Activated CD4-positive, alpha-beta T cell treated with anti-CD3 and anti-CD28 coated beads for 24 hours (primary cell): ENCODE measurements around the gene COA1.
"Not testable (repeated sequence)": the region's sequence is repeated elsewhere in the genome, so short reads cannot be mapped to it uniquely, and the experiment has no call there.

Source experiments
- DNase-seq, 2 donors: peaks; one replicate each; pipeline ENCODE4 v3.0.0-alpha.2; 2020; ENCODE audit warnings: low read depth in 2 of 2

COA1 gene

DNA sequence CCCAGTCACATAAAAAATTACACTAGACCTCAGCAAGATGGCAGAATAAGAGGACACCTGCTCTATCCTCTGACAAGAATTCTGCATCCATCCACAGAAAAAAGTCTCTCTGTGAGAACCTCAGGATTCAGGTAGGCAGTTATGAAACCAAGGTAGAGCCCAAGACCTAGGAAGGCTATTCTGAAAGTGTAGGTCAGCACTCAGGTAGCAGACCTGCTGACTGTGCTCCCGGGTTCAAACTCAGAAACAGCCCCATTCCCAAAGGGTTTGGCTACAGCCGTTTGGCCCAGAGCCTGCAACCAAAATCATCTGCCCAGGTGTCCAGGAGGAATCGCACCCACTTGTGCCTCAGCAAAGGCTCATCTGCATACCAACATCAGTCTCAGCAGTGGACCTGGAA lies 37.7 kb downstream of the COA1 start:
- no peak for DNase-seq

DNA sequence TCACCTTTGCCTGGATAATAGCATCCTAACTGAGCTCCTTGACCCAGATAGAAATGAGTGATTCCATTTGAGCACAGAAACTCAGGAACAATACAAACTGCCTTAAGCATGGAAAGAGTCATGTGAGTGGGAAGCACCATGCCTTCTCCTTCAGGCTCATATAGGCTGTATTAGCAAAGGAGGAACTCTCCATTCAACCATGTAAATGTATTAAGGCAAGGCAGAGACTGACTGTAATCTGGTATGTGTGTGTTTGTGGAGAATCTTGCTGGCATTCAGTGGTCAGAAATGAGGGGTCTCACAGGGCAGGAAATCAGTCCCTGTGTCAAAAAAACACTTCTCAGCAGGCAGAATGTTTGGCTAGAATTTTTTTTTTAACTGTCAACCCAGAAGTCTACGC lies 40.2 kb downstream of the COA1 start:
- DNase-seq: no peak

DNA sequence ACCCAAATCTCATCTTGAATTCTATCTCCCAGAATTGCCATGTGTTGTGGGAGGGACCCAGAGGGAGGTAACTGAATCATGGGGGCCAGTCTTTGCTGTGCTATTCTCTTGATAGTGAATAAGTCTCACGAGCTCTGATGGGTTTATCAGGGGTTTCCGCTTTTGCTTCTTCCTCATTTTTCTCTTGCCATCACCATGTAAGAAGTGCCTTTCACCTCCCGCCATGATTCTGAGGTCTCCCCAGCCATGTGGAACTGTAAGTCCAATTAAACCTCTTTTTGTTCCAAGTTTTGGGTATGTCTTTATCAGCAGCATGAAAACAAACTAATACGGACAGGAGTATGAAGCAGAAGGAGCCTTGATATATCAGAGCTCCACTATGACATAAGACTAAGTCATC lies 41.5 kb downstream of the COA1 start:
- DNase-seq: not testable (repeated sequence)

DNA sequence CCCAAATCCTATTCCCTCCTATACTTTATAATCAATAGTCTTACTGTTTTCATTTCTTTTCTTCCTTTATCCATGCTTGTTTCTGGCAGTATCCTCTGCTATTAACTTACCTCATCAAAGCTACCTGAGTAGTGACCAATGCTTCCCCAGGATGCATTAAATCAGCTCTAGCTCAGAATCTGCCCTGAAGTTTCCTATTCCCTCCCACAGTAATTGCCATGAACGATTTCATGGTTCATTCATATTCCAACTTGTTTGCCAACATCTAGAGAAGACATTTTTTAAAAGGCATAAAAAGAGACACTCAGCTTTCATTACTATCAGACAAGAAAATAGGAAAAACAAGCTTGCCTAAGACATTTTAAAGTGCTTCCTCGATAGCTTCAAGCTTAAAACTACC lies 42.3 kb downstream of the COA1 start:
- no peak for DNase-seq

DNA sequence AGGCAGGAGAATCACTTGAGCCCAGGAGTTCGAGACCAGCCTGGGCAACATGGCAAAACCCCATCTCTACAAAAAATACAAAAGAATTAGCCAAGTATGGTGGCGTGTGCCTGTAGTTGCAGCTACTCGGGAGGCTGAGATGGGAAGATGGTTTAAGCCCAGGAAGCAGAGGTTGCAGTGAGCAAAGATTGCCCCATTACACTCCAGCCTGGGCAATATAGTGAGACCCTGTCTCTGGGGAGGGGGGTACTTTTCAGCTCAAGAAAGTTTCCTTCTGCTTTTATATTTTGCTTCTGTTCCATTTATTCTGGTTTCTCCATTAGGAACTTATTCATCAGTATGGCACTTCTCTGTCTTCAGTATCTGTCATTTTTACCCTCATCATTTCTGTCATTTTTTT lies 48.6 kb downstream of the COA1 start:
- DNase-seq: no peak

DNA sequence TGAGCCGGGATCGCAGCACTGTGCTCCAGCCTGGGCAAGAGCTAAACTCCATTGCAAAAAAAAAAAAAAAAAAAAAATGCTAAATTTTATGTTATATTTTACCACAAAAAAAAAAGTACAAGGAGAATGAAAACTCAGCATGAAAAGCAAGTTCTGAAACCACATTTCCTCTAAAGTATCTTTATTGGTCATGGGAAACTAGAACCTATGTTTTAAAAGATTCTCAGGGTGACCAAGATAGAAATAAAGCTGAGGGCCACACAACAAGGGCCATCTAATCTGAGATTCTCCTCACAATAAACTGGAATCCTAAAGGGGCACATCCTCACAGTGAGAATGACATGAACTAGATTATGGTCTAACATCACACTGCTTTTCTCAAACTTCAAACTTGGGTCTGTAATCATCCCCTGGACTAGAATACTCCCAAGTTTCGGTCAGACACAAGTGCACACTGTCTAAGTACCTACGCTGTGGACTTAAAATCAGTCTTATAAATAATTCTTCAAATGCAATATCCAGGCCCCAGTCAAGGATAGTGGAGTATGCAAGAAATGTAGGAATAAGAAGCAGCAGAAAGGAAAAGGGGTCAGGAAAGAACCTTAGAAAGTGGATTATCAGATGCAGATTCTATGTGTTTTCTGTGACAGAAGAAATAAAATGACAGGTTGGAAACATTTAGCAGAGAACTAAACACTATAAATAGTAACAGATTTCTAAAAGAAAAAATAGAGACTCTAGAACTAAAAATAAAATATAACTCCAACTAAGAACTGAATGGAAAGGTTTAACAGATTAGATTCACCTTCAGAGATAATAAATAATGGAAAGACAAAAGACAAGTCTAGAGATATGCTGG lies 49.9 kb downstream of the COA1 start:
- no peak for DNase-seq

DNA sequence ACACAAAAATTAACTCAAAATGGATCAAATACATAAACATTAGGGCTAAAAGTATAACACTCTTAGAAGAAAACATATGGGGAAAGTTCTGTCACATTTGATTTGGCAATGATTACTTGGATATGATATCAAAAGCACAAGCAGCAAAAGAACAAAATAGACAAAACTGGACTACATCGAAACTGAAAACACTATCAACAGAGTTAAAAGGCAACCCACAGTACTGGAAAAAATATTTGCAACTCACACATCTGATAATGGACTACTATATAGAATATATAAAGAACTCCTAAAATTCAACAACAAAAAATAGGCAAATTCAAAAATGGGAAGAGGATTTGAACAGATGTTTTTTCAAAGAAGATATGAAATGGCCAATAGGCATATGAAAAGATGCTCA lies 51.0 kb downstream of the COA1 start:
- DNase-seq: no peak

DNA sequence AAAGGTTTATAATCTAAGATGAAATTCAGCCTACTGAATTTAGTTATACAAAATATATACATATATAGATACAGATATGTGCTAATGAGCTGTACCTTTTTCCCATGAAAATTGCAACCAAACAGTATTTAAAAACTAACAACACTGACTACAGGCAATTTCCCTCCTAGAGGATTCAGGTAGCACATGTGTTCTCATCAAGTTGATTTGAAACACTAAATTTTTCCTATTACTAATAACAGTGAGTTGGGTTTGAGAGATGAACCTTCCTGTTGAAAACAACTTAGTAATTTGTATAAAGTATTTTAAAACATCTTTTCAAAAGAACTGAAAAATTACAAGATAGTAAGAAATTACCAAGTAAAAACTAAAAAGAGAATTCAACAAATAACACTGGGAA lies 51.5 kb downstream of the COA1 start:
- no peak for DNase-seq

DNA sequence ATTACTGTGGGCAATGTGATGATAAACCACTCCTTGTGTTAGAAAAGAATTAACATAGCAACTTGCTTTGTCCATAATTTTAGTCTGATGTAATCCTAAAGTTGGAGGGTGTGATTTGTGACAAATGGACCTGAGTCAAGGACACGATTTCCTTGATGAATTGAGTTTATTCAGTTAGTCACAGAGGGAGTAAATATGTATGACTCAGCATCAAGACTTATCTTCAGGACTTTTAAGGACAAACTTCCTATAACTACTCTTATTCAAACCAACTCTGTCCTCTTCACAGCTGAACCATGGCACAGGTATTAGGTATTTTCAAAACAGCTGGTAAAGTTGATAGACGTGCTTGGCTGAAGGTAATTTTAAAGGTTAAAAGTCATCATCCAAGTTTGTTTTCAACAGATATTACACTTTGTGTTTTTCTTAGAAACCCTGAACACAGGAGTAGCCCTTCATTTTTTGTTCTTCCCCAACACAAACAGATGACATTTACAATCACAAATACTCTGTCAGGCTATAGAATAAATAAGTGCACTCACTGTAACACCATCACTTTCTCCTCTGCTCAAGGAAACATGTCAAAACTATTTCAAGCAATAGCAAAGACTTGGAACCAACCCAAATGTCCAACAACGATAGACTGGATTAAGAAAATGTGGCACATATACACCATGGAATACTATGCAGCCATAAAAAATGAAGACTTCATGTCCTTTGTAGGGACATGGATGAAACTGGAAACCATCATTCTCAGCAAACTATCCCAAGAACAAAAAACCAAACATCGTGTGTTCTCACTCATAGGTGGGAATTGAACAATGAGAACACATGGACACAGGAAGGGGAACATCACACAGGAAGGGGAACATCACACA lies 54.5 kb downstream of the COA1 start:
- no peak for DNase-seq

DNA sequence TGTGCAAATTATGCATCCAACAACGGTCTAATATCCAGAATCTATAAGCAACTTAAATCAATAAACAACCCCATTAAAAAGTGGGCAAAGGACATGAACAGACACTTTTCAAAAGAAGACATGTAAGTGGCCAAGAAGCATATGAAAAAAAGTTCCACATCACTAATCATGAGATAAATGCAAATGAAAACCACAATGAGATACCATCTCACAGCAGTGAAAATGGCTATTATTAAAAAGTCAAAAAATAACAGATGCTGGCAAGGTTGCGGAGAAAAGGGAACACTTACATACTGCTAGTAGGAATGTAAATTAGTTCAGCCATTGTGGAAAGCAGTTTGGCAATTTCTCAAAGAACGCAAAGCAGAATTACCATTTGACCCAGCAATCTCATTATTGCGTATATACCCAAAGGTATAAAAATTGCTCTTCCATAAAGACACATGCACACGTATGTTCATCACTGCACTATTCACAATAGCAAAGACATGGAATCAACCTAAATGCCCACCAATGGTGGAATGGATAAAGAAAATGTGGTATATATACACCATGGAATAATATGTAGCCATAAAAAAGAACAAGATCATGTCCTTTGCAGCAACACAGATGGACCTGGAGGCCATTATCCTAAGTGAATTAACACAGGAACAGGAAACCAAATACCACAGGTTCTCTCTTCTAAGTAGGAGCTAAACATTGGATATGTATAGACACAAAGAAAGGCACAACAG lies 55.9 kb downstream of the COA1 start:
- not testable (repeated sequence) for DNase-seq

DNA sequence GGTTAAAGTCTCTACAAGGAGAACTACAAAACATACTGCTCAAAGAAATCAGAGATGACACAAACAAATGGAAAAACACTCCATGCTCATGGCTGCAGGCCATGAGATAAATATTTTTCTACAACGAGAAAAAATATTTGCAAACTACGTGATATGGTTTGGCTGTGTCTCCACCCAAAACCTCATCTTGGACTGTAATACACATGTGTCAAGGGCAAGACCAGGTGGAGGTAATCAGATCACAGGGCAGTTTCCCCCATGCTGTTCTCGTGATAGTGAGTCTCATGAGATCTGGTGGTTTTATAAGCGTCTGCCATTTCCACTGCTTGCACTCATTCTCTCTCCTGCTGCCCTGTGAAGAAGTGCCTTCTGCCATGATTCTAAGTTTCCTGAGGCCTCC lies 57.8 kb downstream of the COA1 start:
- DNase-seq: no peak

DNA sequence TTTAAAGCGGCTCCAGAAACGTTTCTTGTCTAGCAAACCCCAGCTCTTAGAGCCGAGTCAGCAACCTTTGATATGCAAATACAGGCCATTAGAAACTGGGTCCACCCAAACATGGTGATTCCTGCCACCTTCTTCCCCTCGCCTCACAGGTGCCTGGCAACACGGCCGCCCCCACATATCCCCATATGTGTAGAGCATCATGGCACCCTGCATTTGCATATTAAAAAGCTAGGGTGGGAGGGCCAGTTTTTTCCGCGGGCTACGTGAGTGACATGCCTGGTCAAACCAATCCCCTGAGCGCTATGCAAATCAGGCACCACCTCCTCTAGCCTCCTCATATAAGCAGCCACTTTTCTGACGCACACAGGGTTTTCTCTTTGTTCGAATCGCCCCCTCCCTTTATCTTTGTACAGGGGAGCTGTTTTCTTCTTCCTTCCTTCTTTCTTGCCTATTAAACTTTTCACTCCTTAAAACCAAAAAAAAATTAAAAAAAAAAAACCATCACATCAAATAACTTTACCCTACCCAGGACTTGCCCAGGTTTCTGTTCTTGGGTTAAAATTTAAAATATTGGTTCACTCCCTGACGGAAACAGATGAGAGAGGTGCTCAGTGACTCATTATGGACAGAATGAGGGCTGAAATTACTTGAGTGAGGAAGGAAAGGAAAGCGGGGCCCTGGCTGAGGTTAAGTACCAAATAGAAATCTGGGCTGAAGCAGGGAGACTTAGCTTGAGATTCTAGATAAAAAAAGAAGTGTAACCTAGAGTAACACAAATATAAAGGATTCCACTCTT lies 59.8 kb downstream of the COA1 start:
- peak; percentile 67 to 69 for DNase-seq

DNA sequence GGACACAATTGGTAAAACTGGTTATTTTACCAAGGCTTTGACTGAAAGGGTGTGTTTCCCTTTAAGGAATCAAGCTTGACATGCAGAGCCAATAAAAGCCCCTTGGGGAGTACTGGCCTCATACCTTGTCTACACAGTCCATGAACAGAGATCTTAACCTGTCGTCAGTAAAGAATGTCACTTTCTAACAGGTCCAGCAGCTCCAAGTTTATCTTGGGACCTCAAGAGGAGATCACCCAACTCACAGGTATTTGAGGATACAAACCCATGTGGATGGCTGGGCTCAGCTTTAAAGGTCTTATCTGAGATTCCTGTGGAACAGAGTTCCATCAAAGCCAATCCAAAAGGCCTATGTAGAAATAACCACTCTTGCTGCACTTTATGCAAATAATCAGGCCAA lies 61.3 kb downstream of the COA1 start:
- DNase-seq: no peak

DNA sequence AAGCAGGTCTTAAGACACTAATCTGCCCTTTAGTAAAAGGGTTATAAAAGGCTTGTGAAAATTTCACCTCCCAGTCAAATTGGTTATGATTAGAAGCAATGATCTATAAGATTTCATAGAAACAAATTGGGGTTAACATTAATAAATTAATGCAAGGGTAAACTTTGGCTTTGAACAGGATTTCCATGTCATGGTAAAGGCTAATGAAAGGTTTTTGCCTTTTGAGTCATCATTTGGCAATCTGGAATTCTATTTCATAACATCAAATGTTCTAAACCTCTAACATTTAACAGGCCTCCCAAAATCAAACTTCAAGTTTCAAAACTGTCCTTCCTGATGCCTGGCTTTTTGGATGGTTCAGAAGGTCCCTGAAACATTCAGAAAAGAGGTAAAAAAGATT lies 62.4 kb downstream of the COA1 start:
- no peak for DNase-seq

DNA sequence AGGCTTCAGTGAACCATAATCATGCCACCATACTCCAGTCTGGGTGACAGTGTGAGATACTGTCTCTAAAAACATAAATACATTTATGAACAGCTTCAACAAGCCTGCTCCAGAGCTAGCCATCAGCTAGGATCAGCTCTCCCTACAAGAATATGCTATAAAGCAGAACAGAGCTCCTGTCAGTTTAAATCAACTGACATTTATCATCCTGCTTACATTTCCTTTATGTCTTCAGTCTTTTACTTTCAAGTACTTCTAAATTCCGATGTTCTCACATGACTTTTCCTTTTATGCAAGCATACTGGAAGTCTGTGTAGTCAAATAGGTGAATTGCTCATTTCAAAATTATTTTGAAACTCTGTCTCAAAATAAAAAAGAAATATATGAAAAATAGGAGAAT lies 64.6 kb downstream of the COA1 start:
- no peak for DNase-seq

DNA sequence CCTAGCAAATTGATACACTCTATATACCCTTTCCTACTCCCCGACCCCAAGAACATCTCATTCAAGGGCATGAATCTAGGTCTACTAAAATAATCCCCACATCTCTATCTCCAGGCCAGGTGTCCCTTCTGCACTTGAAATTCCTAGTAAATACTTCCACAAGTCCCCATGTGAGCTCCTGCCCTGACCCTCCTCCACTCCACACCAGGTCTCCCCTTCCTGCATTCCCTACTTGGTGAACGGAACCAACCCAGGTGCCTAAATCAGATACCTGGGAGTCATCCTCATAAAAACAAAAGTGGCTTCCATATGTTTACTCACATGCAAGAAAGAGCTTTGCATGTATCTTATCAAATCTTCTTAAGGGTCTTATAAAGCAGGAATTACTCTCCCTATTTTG lies 69.2 kb downstream of the COA1 start:
- no peak for DNase-seq

DNA sequence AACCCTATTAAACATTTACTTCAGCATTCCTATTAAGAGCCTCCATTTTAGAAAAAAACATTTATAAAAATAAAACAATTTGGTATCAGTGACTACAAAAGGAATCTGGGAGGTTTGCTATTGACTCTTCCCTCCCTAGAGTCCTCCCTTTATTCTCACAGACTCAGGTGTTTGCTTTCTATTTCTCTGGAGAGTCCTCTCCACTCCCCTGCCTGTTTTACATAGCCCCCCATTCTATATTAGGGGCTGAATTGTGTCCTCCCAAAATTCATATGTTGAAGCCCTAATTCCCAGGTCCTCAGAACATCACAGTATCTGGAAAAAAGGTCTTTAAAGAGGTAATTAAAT lies 69.8 kb downstream of the COA1 start:
- DNase-seq: no peak

DNA sequence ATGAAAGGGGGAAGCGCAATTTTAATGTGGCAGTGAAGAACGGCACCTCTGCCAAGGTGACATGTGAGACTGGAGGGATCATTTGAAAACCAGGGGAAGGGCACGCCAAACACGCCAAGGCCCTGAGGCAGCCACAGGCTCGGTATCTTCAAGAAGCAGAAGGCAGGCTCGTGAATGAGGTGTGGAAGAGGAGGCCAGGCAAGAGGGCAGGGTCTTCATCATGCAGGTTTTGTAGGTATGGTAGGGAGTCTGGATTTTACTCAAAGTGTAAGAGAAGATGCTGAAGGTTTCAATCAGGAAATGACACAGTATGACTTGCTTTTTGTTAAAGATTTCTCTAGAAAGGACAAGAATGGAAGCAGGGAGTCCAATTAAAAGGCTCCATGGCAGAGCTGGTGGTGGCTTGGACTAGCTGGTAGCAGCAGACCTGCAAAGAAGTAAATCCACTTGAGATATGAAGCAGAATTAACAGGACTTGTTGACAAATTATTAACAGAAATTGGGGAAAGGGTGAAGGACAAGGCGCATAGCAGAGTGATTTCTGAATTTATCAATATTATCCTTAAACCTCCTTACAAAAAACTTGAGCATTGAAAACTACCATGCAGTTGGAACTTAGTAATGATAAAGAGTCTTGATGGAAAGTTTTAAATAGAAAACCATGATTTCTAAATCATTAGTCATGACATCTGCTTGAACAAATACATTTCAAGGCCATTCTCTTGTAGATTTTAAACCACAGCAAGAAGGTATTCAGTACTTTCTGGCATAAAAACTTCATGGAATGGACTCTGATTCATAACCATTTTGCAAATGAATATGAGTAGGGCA lies 70.4 kb downstream of the COA1 start:
- no peak for DNase-seq

DNA sequence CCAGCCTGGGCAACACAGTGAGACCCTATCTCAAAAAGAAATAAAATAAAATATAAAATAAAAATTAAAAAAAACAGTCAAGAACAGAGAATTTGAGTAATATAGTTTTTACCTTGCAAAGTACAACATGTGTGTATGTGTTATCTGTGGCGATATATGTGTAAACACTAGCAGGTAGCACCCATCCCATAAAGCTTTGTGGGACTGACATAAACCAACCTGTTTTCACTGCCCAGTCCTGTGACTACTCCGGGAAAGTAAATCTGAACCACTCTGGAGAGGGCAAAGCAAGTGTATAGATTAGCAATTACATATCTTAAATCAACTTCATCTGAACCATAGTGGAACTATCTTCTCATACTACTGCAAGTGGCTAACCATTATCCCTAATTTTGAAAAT lies 72.3 kb downstream of the COA1 start:
- no peak for DNase-seq

DNA sequence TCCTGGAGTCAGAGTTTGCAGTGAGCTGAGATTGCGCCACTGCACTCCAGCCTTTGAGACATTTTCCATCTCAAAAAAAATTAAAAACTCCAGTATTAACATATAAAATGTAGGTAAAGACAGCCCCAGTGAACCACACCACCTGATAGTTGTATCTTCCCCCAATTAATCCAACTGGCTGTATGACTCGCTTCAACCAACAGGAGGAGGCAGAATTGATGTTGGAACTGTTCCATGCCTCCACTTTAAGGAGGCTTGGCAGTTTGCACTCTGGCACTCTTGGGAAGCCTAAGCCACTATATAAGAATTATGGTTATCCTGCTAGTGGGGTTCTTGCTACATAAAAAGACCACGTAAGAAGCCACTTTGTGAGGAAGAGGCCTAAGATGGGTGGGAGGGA lies 73.7 kb downstream of the COA1 start:
- DNase-seq: no peak
